ENCODE results near the gene GNB5.

GNB5 gene

GRCh38 chr15:52139599-52140462, 51.4 kb downstream of the GNB5 start:
- DNase-seq = peak; percentile 72

GRCh38 chr15:52137432-52138357, 53.5 kb downstream of the GNB5 start:
- no peak for DNase-seq

GRCh38 chr15:52136442-52136980, 54.7 kb downstream of the GNB5 start:
- no peak for DNase-seq

- no peak for DNase-seq
Measured at GRCh38 chr15:52134502-52135144, 56.6 kb downstream of the GNB5 start.

- DNase-seq = no peak
Measured at GRCh38 chr15:52133510-52134220, 57.5 kb downstream of the GNB5 start.

GRCh38 chr15:52132066-52132465, 59.1 kb downstream of the GNB5 start:
- DNase-seq = no peak

- no peak for DNase-seq
Measured at GRCh38 chr15:52128568-52128967, 62.6 kb downstream of the GNB5 start.

GRCh38 chr15:52124270-52124880, 66.8 kb downstream of the GNB5 start:
- DNase-seq = no peak

GRCh38 chr15:52121896-52122295, 69.3 kb downstream of the GNB5 start:
- DNase-seq = no peak

GRCh38 chr15:52121006-52121405, 70.2 kb downstream of the GNB5 start:
- DNase-seq = no peak

- DNase-seq = no peak
Measured at GRCh38 chr15:52120488-52120887, 70.7 kb downstream of the GNB5 start.

- no peak for DNase-seq
Measured at GRCh38 chr15:52118969-52119749, 72.0 kb downstream of the GNB5 start.

GRCh38 chr15:52117549-52117948, 73.6 kb downstream of the GNB5 start:
- DNase-seq = no peak

GRCh38 chr15:52115598-52116427, 75.4 kb downstream of the GNB5 start:
- no peak for DNase-seq

GRCh38 chr15:52114261-52115055, 76.7 kb downstream of the GNB5 start:
- DNase-seq = no peak

GRCh38 chr15:52113708-52114107, 77.5 kb downstream of the GNB5 start:
- DNase-seq = no peak

GRCh38 chr15:52113235-52113634, 78.0 kb downstream of the GNB5 start:
- DNase-seq = no peak

GRCh38 chr15:52112203-52112750, 78.9 kb downstream of the GNB5 start:
- peak; percentile 56 for DNase-seq

Measured in right forelimb (tissue), 1 donor.